IPS-20b (cell line): ENCODE data around the gene TMEM181.

Experiments
- H3K27ac ChIP-seq: one replicate; pipeline ENCODE4 v1.5.1; 2013; ENCODE audit warnings: low read length
- H3K27me3 ChIP-seq: 2 replicates; pipeline ENCODE4 v1.6.1; 2013; ENCODE audit warnings: mild to moderate bottlenecking, low read length, inconsistent platforms; ENCODE audit not compliant: insufficient read depth
- H3K36me3 ChIP-seq: 2 replicates; pipeline ENCODE4 v1.6.1; 2013; ENCODE audit warnings: low read depth, mild to moderate bottlenecking, inconsistent platforms, low read length, moderate library complexity; ENCODE audit not compliant: insufficient read depth
- H3K4me1 ChIP-seq: 2 replicates; pipeline ENCODE4 v1.6.1; 2013; ENCODE audit warnings: mild to moderate bottlenecking, control low read depth, inconsistent platforms, low read length, moderate library complexity; ENCODE audit not compliant: insufficient read depth
- H3K4me3 ChIP-seq: 2 replicates; pipeline ENCODE4 v1.5.1; 2013; ENCODE audit warnings: mild to moderate bottlenecking, low read length, inconsistent platforms
- H3K9ac ChIP-seq: 2 replicates; pipeline ENCODE4 v1.6.1; 2013; ENCODE audit warnings: low read depth, mild to moderate bottlenecking, inconsistent platforms, low read length, moderate library complexity
- H3K9me3 ChIP-seq: 2 replicates; pipeline ENCODE4 v1.6.1; 2013; ENCODE audit warnings: mild to moderate bottlenecking, low read depth, low read length, inconsistent platforms; ENCODE audit not compliant: insufficient read depth

Gene TMEM181, protein sequence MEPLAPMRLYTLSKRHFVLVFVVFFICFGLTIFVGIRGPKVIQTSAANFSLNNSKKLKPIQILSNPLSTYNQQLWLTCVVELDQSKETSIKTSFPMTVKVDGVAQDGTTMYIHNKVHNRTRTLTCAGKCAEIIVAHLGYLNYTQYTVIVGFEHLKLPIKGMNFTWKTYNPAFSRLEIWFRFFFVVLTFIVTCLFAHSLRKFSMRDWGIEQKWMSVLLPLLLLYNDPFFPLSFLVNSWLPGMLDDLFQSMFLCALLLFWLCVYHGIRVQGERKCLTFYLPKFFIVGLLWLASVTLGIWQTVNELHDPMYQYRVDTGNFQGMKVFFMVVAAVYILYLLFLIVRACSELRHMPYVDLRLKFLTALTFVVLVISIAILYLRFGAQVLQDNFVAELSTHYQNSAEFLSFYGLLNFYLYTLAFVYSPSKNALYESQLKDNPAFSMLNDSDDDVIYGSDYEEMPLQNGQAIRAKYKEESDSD

GRCh38 chr6:158559895-158560835, at the start of gene TMEM181:
TSS of gene TMEM181 (plus strand) at chr6:158560091. CDS start at chr6:158560225, 134 bp downstream.
- Histone ChIP-seq H3K27me3 (peaks cover 6% of the 10 kb centered on the region; the same call in 1 of the 2 replicates), H3K9me3 (no peaks in the 10 kb centered on the region), H3K36me3 (no peaks in the 10 kb centered on the region), H3K4me3 (peak within 1 kb of the TSS; percentile 76), H3K9ac (peak within 1 kb of the TSS; percentile 71), H3K27ac (no peak within 1 kb of the TSS), H3K4me1 (0 out of 2 replicates have a peak, but pooled peaks cover 4% of the 10 kb centered on the region)

GRCh38 chr6:158512809-158513208, 47.1 kb upstream of the TMEM181 start:
- Histone ChIP-seq H3K27ac (no peak overlapping the region), H3K4me1 (peaks cover 3% of the 10 kb centered on the region), H3K27me3 (peaks cover 3% of the 10 kb centered on the region; the same call in 1 of the 2 replicates), H3K4me3 (no peak overlapping the region), H3K9me3 (no peaks in the 10 kb centered on the region), H3K9ac (no peak overlapping the region), H3K36me3 (0 out of 2 replicates have a peak, but pooled peaks cover 3% of the 10 kb centered on the region)

- Histone ChIP-seq H3K27me3 (peaks cover 4% of the 10 kb centered on the region; the same call in 1 of the 2 replicates), H3K4me1 (peaks cover 6% of the 10 kb centered on the region), H3K9me3 (no peaks in the 10 kb centered on the region), H3K36me3 (0 out of 2 replicates have a peak, but pooled peaks cover 3% of the 10 kb centered on the region), H3K4me3 (no peak overlapping the region), H3K9ac (no peak overlapping the region), H3K27ac (no peak overlapping the region)
Measured at GRCh38 chr6:158514176-158514575, 45.7 kb upstream of the TMEM181 start.

GRCh38 chr6:158514991-158515390, 44.9 kb upstream of the TMEM181 start:
- Histone ChIP-seq H3K36me3 (0 out of 2 replicates have a peak, but pooled peaks cover 3% of the 10 kb centered on the region), H3K9ac (no peak overlapping the region), H3K27me3 (peaks cover 4% of the 10 kb centered on the region; the same call in 1 of the 2 replicates), H3K9me3 (no peaks in the 10 kb centered on the region), H3K4me1 (peaks cover 6% of the 10 kb centered on the region), H3K4me3 (no peak overlapping the region), H3K27ac (no peak overlapping the region)

DNA sequence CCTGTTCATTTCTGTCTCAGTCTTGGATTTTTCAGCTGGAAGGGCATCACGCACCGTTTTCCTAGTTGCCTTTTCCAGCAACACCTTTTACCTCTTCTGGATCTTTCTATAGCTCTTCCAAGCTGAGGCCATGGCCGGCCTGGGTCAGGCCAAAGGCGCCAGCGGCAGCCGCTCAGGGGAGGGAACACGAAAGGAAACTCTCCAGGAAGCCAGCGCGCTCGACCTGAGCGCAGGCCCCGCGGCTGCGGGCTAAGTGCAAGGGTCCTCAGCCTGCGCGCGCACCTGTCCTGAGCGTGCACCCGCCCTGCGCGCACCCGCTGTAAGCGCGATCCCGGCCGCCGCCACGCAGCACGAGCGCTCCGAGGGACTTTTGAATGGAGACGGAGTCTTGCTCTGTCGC, 43.8 kb upstream of the TMEM181 start:
- Histone ChIP-seq H3K27me3 (peaks cover 4% of the 10 kb centered on the region; the same call in 1 of the 2 replicates), H3K9me3 (no peaks in the 10 kb centered on the region), H3K4me3 (no peak overlapping the region), H3K9ac (no peak overlapping the region), H3K27ac (no peak overlapping the region), H3K36me3 (no peaks in the 10 kb centered on the region), H3K4me1 (peaks cover 6% of the 10 kb centered on the region)

DNA sequence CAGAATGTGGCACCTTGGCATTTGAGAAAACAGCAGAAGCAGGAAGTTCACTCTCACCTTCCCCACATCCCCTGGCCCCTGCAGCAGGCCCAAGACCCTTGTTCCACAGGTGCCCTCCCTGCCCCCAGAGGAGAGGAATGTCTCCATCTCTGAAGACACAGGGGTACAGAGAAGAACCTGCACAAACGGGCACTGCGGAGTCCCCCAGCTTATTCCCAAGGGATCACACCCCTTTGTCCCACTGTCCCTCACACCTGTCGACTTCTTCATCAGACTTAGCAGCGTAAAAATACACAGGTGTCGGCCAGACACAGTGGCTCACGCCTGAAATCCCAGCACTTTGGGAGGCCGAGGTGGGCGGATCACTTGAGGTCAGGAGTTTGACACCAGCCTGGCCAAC, 42.9 kb upstream of the TMEM181 start:
- no peak overlapping the region for H3K27ac ChIP-seq
- no peak overlapping the region for H3K4me3 ChIP-seq
- H3K9me3 ChIP-seq = no peaks in the 10 kb centered on the region
- H3K27me3 ChIP-seq = peaks cover 4% of the 10 kb centered on the region; the same call in 1 of the 2 replicates
- H3K36me3 ChIP-seq = no peaks in the 10 kb centered on the region
- H3K9ac ChIP-seq = no peak overlapping the region
- peaks cover 6% of the 10 kb centered on the region for H3K4me1 ChIP-seq

DNA sequence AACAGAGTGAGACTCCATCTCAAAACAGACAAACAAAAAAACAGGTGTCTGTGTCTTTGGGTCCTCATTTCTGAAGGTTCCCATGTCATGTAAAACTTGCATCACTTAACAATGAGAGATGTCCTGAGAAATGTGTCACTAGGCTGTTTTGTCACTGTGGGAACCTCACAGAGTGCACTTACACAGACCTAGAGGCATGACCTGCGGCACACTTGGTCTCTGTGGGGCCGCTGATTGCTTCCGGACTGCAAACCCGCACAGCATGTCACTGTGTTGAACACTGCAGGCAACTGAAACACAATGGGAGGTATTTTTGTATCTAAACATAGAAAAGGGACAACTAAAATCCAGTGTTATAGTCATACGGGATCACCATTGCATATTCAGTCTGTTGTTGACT, 42.3 kb upstream of the TMEM181 start:
- H3K4me3 ChIP-seq = 0 out of 2 replicates have a peak overlapping the region, but pooled peaks have one; percentile 65
- H3K27me3 ChIP-seq = peaks cover 4% of the 10 kb centered on the region; the same call in 1 of the 2 replicates
- H3K4me1 ChIP-seq = peaks cover 6% of the 10 kb centered on the region
- H3K9ac ChIP-seq = peak overlapping the region; percentile 74; the same call in 1 of the 2 replicates
- no peaks in the 10 kb centered on the region for H3K36me3 ChIP-seq
- no peaks in the 10 kb centered on the region for H3K9me3 ChIP-seq
- no peak overlapping the region for H3K27ac ChIP-seq

DNA sequence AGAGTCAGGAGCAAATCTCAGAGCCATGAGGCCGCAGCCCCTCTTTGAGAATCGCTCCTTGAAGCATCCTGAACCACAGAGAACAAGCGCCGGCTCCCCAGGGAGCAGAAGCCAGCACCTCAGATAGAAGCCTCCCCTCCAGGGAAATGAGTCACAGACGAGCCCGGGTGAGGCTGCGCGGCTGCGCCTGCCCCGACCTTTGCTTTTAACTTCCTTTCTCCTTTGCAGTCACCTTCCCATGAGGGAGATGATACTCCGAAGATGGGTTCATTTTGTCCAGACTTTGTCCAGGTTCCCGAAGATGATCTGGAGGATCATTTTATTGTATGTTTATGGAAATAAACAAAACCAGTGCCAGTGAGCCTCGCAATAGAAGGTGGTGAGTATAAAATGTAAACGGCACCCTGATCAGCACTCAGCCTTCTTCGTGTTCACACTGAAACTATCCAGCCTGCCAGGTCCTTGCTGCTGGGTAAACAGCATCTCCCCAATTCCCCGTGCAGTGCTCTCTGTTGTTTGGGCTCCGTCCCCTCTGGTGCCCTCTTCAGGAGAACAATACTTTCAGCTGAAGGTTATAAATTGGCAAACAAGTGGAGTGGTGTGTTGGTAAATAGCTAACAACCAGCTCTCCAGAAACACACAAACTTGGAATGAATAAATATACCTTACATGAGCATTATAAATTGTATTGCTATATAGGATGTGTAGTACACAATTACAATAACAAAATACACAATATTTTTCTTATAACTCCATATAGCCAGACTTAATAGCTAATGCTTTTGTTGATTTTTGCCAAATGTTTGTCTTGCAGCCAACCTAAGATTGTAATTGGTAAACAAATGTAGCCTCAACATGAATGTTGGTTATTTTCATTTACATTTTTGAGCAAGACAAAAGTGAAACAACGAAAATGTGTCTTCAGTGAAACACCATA, 41.4 kb upstream of the TMEM181 start:
- H3K9ac ChIP-seq = peak overlapping the region; percentile 74; the same call in 1 of the 2 replicates
- no peaks in the 10 kb centered on the region for H3K36me3 ChIP-seq
- H3K9me3 ChIP-seq = no peaks in the 10 kb centered on the region
- peaks cover 6% of the 10 kb centered on the region for H3K4me1 ChIP-seq
- peak overlapping the region; percentile 65 for H3K4me3 ChIP-seq
- peaks cover 4% of the 10 kb centered on the region; the same call in 1 of the 2 replicates for H3K27me3 ChIP-seq
- no peak overlapping the region for H3K27ac ChIP-seq

GRCh38 chr6:158519300-158519699, 40.6 kb upstream of the TMEM181 start:
- Histone ChIP-seq H3K27me3 (peaks cover 4% of the 10 kb centered on the region; the same call in 1 of the 2 replicates), H3K9me3 (no peaks in the 10 kb centered on the region), H3K4me3 (no peak overlapping the region), H3K27ac (no peak overlapping the region), H3K36me3 (no peaks in the 10 kb centered on the region), H3K4me1 (peaks cover 6% of the 10 kb centered on the region), H3K9ac (no peak overlapping the region)

GRCh38 chr6:158519761-158520160, 40.1 kb upstream of the TMEM181 start:
- Histone ChIP-seq H3K4me1 (peaks cover 6% of the 10 kb centered on the region), H3K36me3 (no peaks in the 10 kb centered on the region), H3K9ac (no peak overlapping the region), H3K4me3 (no peak overlapping the region), H3K9me3 (no peaks in the 10 kb centered on the region), H3K27me3 (peaks cover 4% of the 10 kb centered on the region; the same call in 1 of the 2 replicates), H3K27ac (no peak overlapping the region)
